Vagina (tissue), 2 donors: ENCODE results near the gene POLDIP3. TPM values are rescaled to one million over a fixed set of nuclear protein-coding genes. Genes with fewer than 3 reads are reported as not detected.
A peak's percentile ranks its signal among the peaks of the same experiment; 100 is the strongest.
"Not testable (repeated sequence)": the region's sequence is repeated elsewhere in the genome, so short reads cannot be mapped to it uniquely, and the experiment has no call there.

ENCODE experiments used
- DNase-seq, 2 donors: peaks; one replicate each; pipeline ENCODE4 v3.0.0-alpha.2; 2017; ENCODE audit errors: extremely low spot score in 2 of 2
- H3K27ac ChIP-seq: fragments of 200-600 bp; sonication (generic); one replicate; pipeline ENCODE4 v1.5.1; 2019
- H3K27me3 ChIP-seq: fragments of 200-600 bp; sonication (generic); one replicate; pipeline ENCODE4 v1.5.1; 2019
- H3K36me3 ChIP-seq, 2 donors: fragments of 200-600 bp; sonication (generic); one replicate each; pipeline ENCODE4 v1.5.1; 2017 to 2019
- H3K4me1 ChIP-seq: fragments of 200-600 bp; sonication (generic); one replicate; pipeline ENCODE4 v1.5.1; 2019
- H3K4me3 ChIP-seq, 2 donors: fragments of 200-600 bp; sonication (generic); 1 replicate in 1 of 2; 2 replicates in 1 of 2; pipeline ENCODE4 v1.5.1; 2016 to 2019
- H3K9me3 ChIP-seq: fragments of 200-600 bp; sonication (generic); one replicate; pipeline ENCODE4 v1.5.1; 2019
- POLR2A ChIP-seq, 2 donors: fragments of 450-650 bp; IDR thresholded peaks; one replicate each; pipeline ENCODE4 v1.6.1; 2017; ENCODE audit warnings: antibody characterized with exemption in 2 of 2, mild to moderate bottlenecking in 2 of 2, moderate library complexity in 2 of 2
- POLR2AphosphoS5 ChIP-seq, 2 donors: sonication (generic); formaldehyde crosslinking; IDR thresholded peaks; one replicate each; pipeline ENCODE4 v1.9.0; 2017; ENCODE audit warnings: antibody characterized with exemption in 2 of 2, mild to moderate bottlenecking in 2 of 2, low read depth in 1 of 2; ENCODE audit not compliant: insufficient read depth in 1 of 2
- intact Hi-C: fragments of 100-400 bp; cut with DNase I; formaldehyde crosslinking; loops from one replicate; pipeline ENCODE4 v1.15.1; 2023
- total RNA-seq: library from RNA; depleted of rRNA; stranded (reverse); fragments of >200 nt; gene quantifications from one replicate; pipeline ENCODE4 v1.2.3, GENCODE V29; 2016
- TF ChIP-seq, protein P1 (sequence below), 3 experiments: fragments of 450-650 bp in 2 of 3; fragments of 200-600 bp in 1 of 3; sonication (generic) in 1 of 3; IDR thresholded peaks; one replicate each; pipeline ENCODE4 v1.5.1; 2017 to 2019; ENCODE audit warnings: antibody characterized with exemption in 3 of 3, mild to moderate bottlenecking in 2 of 3, moderate library complexity in 2 of 3

POLDIP3 gene
- total RNA-seq, 1 donor from 2014 or later: 34.9 TPM

DNA sequence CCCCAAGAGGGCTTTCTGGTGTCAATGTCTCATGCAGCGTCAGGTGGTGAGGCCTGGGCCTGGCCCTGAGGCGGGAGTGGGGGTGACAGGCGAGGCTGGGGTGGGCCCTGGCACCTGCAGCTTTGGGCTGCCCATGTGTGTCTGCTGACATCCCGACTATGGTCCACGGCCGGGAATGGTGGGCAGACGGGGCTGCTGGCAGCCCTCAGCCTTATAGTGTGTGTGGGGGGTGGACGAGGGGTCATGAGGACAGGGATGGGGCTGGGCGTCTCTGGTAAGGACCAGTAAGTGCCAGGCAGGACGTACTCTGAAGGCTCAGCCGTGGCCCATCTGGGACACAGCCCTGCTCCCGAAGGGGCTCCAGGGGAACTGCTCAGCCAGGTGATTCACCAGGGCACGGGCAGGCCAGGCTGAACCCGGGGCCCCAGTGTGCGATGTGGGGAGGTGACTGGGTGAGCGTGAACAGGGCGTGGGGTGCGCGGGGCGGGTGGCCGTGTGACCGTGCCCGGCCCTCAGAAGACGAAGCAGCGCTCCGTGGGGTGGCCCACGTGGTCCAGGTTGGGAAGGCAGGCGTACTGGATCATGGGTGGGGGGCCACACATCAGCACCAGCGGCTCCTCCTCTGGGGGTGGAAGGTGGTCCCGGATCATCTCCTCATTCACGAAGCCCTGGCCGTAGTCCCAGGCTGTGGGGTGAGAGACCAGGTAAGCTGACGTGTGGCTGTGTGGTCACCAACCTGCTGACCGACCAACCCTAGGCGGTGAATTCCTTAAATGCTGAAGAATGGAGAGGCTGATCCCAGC, 4.8 kb upstream of the POLDIP3 start:
- Histone ChIP-seq H3K4me1 (peaks cover 74% of the 10 kb centered on the region), H3K27ac (peak overlapping the region; percentile 88), H3K4me3 (no peak overlapping the region), H3K9me3 (no peaks in the 10 kb centered on the region), H3K27me3 (no peaks in the 10 kb centered on the region), H3K36me3 (peaks cover 0 to 25% of the 10 kb centered on the region in 2 donors)
- intact Hi-C loops: no loop called here
- no peak for DNase-seq
- TF ChIP-seq, protein P1, sequence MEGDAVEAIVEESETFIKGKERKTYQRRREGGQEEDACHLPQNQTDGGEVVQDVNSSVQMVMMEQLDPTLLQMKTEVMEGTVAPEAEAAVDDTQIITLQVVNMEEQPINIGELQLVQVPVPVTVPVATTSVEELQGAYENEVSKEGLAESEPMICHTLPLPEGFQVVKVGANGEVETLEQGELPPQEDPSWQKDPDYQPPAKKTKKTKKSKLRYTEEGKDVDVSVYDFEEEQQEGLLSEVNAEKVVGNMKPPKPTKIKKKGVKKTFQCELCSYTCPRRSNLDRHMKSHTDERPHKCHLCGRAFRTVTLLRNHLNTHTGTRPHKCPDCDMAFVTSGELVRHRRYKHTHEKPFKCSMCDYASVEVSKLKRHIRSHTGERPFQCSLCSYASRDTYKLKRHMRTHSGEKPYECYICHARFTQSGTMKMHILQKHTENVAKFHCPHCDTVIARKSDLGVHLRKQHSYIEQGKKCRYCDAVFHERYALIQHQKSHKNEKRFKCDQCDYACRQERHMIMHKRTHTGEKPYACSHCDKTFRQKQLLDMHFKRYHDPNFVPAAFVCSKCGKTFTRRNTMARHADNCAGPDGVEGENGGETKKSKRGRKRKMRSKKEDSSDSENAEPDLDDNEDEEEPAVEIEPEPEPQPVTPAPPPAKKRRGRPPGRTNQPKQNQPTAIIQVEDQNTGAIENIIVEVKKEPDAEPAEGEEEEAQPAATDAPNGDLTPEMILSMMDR (IDR thresholded peaks at IDR 0.05): no peak
- peak in 1 of 2 donors; percentile 45 for TF ChIP-seq POLR2AphosphoS5 (IDR thresholded peaks at IDR 0.05; ENCODE audit: insufficient read depth in 1 of 2, low read depth in 1 of 2)

- no peak overlapping the region for H3K4me3 ChIP-seq
- no peak for DNase-seq
- intact Hi-C loops: no loop called here
- peaks cover 0 to 12% of the 10 kb centered on the region in 2 donors for H3K36me3 ChIP-seq
- no peaks in the 10 kb centered on the region for H3K9me3 ChIP-seq
- H3K27me3 ChIP-seq: no peaks in the 10 kb centered on the region
- TF ChIP-seq POLR2AphosphoS5 (IDR thresholded peaks at IDR 0.05; ENCODE audit: insufficient read depth in 1 of 2, low read depth in 1 of 2) (peak in 1 of 2 donors; percentile 26), POLR2A (IDR thresholded peaks at IDR 0.05) (no peak)
- TF ChIP-seq, protein P1 (IDR thresholded peaks at IDR 0.05): no peak
- peak overlapping the region; percentile 94 for H3K27ac ChIP-seq
- H3K4me1 ChIP-seq: peaks cover 77% of the 10 kb centered on the region
Measured at GRCh38 chr22:42617155-42617983, 2.7 kb upstream of the POLDIP3 start.

- peak overlapping the region; percentile 56 to 71 for H3K4me3 ChIP-seq
- H3K4me1 ChIP-seq: peaks cover 77% of the 10 kb centered on the region
- intact Hi-C loops, H3K27me3 ChIP-seq, DNase-seq, H3K9me3 ChIP-seq: not testable (repeated sequence)
- peak overlapping the region; percentile 94 for H3K27ac ChIP-seq
- H3K36me3 ChIP-seq: peaks cover 0 to 12% of the 10 kb centered on the region in 2 donors
Measured at GRCh38 chr22:42615860-42616175, 1.1 kb upstream of the POLDIP3 start.

- peaks cover 77% of the 10 kb centered on the region for H3K4me1 ChIP-seq
- H3K27me3 ChIP-seq: no peaks in the 10 kb centered on the region
- peak overlapping the region; percentile 94 for H3K27ac ChIP-seq
- H3K36me3 ChIP-seq: peaks cover 0 to 12% of the 10 kb centered on the region in 2 donors
- no peak for DNase-seq
- TF ChIP-seq POLR2A (IDR thresholded peaks at IDR 0.05): peak in 1 of 2 donors; percentile 75
- TF ChIP-seq, protein P1 (IDR thresholded peaks at IDR 0.05): no peak
- TF ChIP-seq POLR2AphosphoS5 (IDR thresholded peaks at IDR 0.05; ENCODE audit: insufficient read depth in 1 of 2, low read depth in 1 of 2): peak; percentile 87 to 89
- H3K9me3 ChIP-seq: no peaks in the 10 kb centered on the region
- H3K4me3 ChIP-seq: peak overlapping the region; percentile 56 to 71
- intact Hi-C loops: no loop called here
Measured at GRCh38 chr22:42615092-42615859, 593 bp upstream of the POLDIP3 start.

DNA sequence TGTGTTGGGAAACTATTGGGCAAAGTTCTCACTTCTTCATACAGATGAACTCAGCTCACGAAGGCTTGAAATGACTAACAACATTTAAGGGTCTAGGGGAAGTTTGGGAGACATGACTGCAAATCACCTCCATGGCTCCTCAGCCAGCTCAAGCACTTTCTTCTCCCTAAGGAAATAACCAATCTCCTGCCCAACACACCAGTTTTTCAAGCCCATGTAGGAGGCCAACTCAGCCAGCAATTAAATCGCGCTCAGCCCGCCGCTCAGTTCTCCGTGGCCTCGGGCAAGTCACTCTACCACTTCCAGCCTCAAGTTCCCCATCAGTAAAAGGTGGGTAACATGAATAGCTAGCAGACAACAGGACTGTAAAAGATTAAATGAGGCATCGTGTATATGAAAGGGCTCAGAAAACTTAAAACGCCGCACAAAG, 796 bp downstream of the POLDIP3 start:
- H3K4me3 ChIP-seq: peak overlapping the region; percentile 56 to 71
- H3K36me3 ChIP-seq: peaks cover 0 to 2% of the 10 kb centered on the region in 2 donors
- intact Hi-C loops: no loop called here
- no peaks in the 10 kb centered on the region for H3K27me3 ChIP-seq
- no peaks in the 10 kb centered on the region for H3K9me3 ChIP-seq
- H3K27ac ChIP-seq: peak overlapping the region; percentile 94
- peaks cover 80% of the 10 kb centered on the region for H3K4me1 ChIP-seq
- no peak for DNase-seq
- no peak for TF ChIP-seq POLR2AphosphoS5 (IDR thresholded peaks at IDR 0.05; ENCODE audit: insufficient read depth in 1 of 2, low read depth in 1 of 2)
- TF ChIP-seq POLR2A (IDR thresholded peaks at IDR 0.05): no peak
- TF ChIP-seq, protein P1 (IDR thresholded peaks at IDR 0.05): no peak
